ENCODE results near the gene HMX2.

DNA sequence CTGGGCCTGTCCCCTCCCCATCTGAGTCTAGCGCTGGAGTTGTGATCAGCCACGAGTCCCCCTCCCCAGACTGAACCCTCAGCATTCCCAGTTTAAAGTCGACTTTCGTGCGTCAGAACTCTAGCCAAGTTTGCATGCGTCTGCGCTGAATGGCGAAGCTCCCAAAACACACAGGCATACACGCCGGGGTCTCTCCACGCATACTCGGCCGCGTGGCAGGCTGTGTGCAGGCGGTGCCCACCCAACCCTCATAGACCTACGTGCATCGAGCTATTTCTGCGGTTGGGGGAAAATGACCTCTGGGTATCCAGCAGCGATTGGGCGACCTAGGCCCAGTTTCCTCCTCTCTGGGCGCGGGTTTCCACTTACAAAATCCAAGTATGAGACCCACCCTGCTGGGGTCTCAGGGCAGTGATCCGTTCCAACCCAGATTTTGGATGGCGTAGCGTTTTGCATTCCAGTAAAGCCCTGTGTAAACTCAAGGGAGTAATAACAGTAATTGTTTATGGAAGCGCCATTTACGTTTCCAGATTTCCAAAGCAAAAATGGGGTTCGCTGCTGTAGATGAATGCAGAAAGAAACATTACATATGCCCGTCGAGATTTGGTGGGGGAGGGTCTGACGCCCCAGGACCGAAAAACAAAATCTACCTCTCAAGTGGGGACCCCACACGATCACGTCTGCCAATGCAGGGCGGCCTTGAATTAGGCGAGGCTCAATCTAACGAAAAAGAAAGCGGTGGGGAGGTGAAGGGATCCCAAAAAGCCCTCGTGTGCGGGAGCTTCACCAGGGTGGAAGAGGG, 14.2 kb upstream of the HMX2 start:
- TF ChIP-seq, protein P1, sequence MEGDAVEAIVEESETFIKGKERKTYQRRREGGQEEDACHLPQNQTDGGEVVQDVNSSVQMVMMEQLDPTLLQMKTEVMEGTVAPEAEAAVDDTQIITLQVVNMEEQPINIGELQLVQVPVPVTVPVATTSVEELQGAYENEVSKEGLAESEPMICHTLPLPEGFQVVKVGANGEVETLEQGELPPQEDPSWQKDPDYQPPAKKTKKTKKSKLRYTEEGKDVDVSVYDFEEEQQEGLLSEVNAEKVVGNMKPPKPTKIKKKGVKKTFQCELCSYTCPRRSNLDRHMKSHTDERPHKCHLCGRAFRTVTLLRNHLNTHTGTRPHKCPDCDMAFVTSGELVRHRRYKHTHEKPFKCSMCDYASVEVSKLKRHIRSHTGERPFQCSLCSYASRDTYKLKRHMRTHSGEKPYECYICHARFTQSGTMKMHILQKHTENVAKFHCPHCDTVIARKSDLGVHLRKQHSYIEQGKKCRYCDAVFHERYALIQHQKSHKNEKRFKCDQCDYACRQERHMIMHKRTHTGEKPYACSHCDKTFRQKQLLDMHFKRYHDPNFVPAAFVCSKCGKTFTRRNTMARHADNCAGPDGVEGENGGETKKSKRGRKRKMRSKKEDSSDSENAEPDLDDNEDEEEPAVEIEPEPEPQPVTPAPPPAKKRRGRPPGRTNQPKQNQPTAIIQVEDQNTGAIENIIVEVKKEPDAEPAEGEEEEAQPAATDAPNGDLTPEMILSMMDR (conservative IDR thresholded peaks at IDR 0.05 in 1 of 2, IDR thresholded peaks at IDR 0.05 in 1 of 2; ENCODE audit: extremely low read depth in 1 of 2, insufficient read depth in 1 of 2, low read depth in 1 of 2, low read length in 2 of 2): no peak
- TF ChIP-seq EZH2 (IDR thresholded peaks at IDR 0.05; ENCODE audit: borderline replicate concordance, low read length): no peak

All from mammary epithelial cell (primary cell).